Measurements from ENCODE around the gene BCAS3.

BCAS3 gene

DNA sequence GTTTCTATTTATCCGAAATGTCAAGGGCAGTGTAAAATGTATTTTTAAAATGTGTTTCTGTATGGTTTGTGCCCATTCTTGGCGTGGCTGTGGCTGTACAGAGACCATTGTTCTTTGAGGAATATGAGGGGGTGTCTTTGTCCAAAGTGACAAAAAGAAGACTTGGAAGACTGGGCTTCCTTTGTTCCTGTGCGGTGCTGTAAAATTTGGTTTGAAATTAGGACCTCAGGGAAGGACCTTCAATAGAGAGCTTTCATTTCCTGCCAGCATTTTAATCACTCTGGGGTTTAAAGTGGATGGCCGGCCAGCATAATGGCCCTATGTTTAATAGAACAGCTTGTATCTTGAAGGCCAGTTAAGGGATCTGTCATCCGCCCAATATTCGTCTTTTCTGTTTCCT, 531.9 kb downstream of the BCAS3 start:
- DNase-seq: no peak

DNA sequence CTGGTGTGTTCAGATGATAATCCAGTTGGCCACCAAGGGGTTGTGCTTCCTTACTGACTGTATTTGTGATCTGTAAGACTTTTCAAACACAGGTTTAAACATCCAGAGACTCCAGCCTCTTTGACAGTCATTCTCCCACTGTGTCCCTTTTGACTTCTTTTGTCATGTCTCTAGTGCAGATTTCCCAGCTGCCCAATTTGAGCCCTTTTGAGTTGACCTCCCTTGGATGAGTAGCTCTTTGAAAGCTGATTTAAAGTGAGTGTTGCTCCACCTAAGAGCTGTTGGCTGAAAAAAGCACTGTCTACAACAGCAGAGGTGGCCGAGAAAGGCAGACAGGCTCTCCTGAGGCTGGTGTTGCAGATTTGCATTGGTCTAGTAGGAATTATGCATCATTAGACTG, 533.6 kb downstream of the BCAS3 start:
- no peak for DNase-seq

DNA sequence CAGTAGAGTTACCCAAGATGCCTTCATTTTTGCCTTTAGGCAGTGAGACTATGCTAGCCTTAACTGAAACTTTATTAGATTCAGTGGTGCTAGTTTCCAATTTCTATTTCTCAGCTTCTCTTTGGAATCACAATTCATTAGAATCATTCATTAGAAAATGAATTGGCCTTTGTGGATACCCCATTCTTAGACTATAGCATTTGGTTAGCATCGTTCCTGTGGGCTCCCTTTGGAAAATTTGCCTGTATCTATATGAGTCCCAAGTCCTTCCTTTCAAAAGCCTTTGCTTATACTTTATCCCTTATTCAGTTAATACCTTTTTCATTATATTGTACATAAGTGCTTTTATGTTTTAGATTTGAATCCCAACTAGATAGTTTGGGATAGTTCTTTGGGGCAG, 535.0 kb downstream of the BCAS3 start:
- no peak for DNase-seq

DNA sequence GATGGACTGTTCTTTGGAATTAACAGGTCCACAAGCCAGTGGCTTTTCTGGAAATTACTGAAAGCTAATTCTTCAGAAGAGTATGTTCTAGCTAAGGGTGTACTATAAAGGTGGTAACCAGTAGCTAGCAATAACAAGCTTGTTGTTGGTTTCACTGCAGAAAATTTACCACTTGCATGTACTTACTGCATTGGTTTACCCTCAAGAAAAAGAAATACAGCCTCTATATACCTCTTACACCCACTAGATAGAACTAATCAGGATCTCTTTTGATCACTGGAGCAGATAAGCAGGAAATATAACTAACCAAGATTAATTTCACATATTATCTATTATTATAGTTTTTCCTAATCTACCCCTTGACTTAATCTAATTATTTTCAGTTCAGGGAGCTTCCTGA, 537.1 kb downstream of the BCAS3 start:
- DNase-seq: no peak

DNA sequence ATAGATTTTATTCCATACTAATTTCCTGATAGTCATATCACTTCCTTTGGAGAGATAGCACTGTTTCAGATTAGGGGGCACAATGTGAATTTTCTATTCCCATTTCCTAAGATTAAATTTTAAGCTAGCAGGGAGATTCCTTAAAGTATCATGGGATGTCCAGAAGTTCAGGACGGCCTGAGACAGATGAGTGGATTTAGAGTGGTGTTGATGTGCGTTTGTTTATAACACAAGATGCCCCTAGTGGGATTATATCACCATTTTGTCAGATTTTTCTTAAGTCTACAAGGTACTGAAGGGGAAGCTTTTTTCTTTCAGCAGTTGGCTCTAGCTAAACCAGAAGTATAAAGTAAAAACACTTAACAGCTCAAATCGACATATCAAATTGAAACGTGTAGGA, 538.4 kb downstream of the BCAS3 start:
- no peak for DNase-seq

DNA sequence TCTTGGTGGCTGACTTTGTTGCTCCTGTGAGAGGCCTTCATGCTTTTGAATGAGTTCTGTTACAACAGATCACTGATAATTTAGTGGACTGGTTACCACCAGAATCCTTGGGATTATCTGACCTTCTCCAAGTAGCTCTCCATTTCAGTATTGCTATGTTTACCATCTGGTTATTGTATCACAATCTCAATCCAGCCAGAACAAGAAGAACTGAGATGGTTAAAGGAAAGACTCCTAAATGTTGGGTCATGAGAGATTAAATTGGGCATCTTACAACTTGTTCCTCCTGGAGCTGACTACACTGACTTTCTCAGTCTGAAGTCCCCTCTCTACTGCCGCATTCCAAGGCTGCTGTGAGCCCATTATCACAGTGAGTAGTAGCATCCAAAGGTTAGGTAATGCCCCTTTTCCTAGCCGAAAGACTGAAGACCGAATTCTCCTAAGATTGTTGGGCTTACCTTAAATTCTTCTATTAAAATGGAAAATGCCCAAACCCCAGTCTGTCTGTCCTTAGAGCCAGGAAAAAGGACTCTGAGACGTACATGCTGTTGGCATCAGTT, 540.3 kb downstream of the BCAS3 start:
- DNase-seq: no peak

DNA sequence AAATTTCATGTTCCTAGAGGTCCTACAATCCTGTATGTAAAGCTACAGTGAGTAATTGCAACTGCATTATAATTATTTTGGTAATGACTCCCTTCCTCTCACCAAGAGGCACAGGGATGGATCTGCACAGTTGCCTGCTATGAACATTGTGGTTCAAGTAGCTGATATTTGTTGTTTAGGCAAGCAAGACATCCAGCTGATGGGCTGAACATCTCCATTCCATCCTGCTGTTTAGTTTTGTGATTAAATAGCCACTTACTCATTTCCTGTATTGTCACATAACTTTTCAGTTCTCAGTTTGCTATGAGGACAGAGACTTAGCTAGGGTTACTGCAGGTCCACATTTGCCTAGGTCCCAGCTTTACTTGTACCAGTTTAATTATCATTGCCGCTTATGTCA, 540.8 kb downstream of the BCAS3 start:
- no peak for DNase-seq

DNA sequence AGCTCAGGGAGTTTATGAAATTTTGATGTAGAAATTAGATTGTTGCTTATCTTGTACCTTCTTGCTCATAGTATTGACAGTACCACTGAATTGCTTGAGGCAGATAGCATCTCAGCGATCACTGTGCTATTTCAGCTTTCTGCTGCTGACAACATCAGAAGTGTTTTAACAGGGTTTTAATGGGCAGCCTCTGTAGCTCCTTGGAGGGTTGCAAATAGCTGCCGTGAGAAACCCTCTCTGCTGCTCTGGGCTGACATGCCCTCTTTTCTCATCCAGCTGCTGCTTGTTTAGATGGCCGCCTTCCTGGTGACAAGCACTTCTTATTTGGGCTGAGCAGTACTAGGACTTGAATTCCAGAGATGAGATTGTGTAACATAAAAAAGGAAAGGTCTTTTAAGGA, 541.8 kb downstream of the BCAS3 start:
- DNase-seq: no peak

DNA sequence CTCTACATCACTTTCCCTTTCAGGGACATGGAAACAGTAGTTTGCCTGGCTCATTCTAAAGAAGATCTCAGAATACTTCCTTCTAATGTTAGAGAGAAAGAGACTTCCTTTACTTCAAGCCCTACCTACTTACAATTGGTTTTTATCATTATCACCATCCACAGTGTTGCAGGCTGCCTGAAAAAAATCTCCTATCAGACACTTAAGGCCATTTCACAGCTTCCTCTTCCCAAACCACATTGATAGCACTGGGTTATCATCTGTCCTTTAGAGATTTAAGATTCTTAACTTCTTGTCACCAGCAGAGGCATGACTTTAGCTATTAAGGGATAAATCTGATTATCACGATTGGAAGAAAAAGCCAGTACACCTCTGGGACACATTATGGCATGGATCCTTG, 543.5 kb downstream of the BCAS3 start:
- no peak for DNase-seq

DNA sequence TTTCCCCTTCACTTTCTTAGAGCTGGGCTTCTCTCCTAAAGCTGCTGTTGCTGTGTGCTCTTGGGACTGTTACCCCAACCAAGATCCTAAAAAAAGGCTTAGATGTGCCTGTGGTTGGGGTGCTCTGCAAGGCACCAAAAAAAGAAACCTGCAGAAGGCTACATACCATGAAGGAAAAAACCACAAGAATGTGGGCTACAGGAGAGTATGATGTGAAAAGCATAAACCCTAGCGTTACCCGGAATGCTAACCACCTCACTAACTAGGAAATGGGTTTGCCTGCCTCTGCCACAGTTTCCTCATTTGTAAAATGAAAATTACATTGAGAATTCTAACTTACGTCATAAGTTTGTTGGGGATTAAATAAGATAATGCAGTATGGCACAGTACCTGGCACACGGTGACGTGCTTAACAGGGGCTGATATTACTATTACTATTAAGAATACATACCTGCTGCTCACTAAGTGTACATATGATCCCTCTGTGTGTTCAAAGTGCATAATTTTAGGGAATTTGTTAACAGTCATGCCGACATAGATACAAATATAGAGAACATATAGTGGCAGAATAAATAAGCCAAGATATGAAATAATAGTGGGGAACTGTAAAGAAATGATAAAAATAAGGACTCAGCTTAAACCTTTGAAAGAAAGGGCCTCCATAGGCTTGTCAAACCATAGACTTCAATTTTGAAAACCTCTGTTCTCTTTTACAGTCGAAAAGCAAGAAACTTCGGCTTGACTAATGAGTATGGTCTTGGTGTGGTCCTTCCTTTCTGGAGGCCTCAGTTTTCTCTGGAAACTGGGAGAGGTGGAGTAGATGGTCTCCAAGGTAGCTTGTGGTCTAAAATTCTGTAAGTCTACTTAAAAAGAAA, 544.2 kb downstream of the BCAS3 start:
- no peak for DNase-seq

DNA sequence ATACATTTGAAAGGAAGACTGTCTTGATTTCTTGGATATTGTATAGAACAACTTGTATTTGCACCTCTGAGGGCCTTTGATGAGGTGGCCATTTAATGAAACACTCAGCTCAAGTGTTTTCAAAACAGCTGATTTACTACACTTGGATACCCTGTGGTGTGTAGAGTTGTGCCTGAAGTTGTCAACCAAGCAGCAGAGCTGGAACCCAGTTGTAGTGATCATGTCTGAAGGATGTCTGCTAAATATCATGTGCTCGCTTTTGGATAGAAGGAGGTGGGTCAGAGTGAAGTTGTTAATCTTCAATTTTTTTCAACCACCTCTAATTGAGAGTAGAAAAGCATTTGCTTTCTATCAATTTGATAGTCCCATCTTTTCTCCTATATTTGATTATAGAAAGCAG, 546.1 kb downstream of the BCAS3 start:
- DNase-seq: no peak

DNA sequence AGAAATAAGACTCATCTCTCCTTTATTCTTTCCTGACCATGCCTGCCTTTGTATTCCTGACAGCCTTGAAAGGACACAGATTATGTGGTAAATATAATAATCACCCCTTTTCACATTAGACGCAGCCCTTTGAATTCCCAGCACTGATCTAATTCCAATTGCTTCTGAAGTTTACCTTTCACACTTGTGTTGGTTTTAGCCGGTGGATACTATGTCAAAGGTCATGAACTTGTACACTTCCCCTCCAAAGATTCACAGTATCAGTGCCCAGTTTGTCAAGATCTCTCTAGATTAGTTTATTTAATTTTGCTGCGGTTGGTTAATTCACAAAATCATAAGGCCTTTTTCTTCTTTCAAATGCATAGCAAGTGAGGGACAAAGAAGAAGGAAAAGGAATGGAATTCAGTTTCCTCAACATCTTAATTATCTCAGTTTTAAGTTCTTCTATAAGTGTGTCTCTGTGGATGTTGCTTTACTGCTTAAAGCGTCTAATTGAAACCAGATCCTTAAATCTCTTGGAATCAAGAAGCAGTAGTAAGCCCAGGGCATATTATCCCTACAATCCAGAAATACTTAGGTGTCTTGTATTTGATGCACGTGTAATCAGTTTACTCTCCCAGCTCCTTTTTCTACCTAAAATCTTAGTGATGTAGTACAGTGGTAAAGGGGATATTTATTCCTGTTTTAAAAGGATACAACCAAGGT, 547.7 kb downstream of the BCAS3 start:
- DNase-seq: no peak

DNA sequence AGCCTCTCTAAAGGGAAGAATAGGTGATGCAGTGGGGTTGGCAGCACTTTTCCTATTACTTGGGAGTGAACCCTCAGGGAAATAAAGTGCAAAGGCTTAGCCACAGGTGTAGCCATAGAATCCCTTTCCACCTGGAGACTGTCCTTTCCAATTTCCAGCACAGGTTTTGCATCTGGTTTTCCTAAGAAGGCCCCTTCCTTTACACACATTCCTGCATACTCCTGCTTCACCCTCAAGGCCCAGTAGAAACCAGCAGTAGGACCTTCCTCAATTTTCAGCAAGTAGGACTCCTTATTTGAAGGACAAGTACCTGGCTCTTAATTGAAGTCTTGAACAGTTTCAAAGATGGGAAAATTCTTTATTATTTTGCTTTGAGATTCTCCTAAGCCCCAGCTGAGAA, 550.2 kb downstream of the BCAS3 start:
- DNase-seq: no peak

DNA sequence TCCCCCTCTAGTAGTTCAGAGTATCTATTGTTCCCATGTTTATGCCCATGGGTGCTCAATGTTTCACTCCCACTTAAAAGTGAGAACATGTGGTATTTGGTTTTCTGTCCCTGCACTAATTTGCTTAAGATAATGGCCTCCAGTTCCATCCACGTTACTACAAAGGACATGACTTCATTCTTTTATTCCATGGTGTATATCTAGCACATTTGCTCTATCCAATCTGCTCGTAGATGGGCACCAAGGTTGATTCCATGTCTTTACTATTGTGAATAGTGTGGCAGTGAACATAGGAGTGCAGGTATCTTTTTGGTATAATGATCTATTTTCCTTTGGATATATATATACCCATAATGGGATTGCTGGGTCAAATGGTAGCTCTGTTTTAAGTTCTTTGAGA, 552.8 kb downstream of the BCAS3 start:
- no peak for DNase-seq

DNA sequence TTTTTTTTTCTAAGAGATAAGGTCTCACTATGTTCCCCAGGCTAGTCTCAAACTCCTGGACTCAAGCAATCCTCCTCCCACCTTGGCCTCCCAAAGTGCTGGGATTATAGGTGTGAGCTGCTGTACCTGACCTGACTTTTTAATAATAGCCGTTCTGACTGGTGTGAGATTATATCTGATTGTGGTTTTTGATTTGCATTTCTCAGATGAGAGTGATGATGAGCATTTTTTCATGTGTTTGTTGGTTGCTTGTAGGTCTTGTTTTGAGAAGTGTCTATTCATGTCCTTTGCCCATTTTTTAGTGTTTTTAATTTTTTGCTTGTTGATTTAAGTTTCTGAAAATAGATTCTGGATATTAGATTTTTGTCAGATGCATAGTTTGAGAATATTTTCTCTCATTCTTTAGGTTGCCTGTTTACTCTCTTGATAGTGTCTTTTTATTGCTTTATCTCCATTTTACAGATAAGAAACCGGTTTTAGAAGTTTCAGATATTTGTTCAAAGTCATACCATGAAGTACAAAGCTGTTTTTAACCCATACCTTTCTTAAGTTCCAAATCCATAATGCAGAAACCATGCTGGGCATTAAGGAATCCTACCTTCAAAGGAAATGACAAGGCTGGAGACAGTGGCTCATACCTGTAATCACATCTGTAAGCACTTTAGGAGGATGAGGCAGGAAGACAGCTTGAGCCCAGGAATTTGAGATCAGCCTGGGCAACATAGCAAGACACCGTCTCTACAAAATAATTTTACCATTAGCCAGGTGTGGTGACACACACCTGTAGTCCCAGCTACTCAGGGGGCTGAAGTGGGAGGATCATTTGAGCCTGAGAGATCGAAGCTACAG, 553.5 kb downstream of the BCAS3 start:
- DNase-seq: no peak

DNA sequence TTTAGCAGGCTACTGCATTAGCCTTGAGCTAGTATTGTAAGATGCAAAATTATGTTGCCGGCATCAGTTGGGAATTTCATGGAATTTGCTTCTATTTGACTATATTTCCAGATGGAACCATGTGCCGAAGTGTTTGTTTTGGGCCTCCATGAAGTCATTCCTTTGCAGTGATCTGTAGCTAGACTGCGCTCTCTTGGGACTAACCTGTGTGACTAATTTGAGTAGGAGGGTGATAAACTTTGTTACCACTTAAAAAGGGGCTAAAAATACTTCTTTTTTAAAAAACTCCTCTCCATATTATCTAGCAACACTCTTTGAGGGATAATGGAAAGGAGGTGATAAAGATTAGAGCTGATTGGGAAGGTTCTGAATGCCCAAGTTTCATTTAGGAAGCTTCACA, 555.2 kb downstream of the BCAS3 start:
- no peak for DNase-seq

DNA sequence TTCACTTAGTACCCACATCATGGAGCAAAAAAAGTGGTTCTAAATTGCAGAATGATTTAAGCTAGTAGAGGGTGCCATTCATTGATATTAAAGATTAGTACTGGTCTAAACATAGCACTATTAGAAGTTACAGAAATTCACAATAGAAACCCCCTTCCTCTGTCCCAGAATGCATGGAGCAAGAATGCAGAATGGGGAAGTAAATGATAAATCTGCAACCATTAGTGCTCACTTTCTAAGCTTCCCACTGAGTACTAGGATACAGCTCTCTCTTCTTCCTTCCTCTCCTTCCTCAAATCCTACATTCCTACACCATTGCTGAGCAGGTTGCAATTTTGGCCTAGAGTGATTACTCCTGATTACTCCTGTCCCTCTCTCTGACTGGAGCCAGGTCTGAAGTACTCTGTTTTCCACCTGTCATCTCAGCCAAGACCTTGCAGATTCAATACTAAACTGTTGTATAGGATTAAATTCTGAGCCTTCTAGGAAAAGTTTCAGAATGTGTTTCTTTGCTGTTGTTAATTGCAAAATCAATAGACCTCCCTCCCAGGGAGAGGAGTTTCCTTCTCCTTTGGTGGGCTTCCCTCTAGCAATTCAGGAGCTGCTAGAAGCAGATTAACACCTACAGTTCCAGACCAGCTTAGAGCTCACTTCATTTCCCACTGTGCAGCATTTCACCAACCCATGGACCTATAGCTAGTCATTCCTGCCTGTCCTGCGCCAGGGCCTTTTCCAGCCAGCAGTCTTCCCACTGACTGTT, 556.5 kb downstream of the BCAS3 start:
- DNase-seq: no peak

DNA sequence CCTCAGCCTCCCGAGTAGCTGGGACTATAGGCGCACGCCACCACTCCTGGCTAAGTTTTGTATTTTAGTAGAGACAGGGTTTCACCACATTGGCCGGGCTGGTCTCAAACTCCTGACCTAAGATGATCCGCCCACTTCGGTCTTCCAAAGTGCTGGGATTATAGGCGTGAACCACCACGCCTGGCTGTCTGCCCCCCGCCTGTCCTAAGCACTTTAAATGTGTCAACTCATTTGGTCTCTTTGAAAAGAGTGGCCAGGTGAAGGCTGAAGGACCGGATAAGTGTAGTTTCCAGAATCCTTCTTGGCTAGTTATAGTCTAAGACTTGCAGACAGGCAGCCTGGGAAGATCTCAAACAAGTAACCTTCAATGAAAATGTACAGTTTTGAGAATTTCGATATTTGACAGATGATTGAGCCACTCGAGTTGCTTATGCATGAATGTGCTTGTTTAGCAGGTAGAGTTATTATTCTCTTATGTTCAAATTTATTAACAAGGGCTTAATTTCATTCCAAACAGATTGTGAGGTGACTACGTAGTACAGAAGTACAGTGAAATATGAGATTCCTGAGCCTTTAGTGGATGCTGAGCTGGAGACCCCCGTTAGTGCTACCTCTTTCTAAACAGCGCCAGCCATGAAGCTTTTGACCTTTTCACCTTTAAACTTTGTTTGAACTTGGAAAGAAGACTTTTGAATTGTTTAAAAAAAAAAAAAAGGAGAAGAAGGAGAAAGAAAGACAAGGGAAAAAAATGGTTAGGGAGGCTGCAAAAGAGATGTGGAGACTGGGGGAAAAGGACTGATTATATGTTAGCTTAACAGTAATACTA, 557.6 kb downstream of the BCAS3 start:
- DNase-seq: no peak

DNA sequence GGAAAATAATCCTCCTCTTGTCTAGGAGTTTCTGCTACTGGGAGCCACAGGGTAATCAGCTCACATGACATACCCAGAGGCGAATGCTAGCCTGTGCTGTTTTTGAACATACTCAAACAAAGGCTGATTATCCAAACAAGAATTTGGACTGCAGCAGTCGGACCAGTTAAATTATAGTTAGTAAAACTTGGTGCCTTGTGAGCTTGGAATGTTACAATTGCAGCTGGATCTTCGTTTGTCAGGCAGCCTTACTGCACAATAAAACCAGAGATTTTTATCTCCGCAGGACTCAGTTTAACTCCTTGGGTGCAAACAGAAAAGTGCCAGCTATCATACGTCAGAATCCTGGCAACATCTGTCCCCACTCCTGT, 558.2 kb downstream of the BCAS3 start:
- no peak for DNase-seq

DNA sequence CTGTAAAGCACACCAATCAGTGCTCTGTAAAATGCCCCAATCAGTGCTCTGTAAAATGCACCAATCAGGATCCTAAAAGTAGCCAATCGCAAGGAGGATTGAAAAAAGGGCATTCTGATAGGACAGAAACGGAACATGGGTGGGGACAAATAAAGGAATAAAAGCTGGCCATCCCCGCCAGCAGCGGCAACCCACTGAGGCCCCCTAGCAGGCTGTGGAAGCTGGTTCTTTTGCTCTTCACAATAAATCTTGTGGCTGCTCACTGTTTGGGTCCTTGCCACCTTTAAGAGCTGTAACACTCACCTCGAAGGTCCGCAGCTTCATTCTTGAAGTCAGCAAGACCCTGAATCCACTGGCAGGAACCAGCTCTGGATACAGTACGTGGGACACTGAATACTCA, 559.6 kb downstream of the BCAS3 start:
- DNase-seq: no peak

DNA sequence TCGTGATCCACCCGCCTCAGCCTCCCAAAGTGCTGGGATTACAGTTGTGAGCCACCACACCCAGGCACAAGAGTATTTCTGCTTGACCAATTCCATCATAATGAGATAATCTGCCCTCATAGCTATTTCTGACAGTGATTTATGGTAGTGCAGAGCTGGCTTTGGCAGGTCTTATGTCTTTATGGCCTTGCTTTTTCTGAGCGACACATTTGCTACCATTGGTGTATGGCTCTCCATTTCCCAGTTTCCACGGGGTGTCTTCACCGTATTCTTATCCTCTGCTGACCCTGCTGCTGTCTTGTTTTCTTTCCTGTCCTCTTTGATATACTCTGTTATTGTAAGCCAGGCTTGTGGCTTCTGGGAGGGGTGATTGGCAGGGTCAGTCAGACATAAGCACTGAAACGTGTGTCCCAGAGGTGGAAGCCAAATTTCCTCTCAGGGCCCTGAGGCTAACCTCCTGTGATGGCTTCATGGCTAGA, 560.8 kb downstream of the BCAS3 start:
- DNase-seq: no peak

DNA sequence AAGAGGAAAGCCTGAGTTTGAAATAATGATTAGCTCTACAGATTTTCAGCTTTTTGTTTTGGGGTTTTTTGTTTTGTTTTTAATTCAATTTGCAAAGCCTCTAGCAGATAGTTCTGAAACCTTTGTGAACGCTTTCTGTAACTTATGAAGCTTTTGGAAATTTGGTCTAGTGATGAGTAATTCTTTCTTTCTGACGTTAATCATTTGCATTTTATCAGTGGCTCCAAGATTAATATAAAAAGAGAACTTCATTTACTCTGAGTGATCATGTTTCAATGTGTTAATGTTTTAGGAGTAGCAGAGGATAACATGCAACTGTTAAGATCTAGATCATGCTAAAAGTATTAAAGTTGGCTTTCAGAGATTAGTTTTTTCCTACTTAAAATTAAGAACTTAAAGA, 561.7 kb downstream of the BCAS3 start:
- no peak for DNase-seq

All from NCI-H345 (cell line).